GM19351 (cell line): ENCODE data around the gene DCPS.
A peak's percentile ranks its signal among the peaks of the same experiment; 100 is the strongest.
"Not testable (repeated sequence)": the region's sequence is repeated elsewhere in the genome, so short reads cannot be mapped to it uniquely, and the experiment has no call there.

Experiments
- ATAC-seq: cut with Tn5 transposase; IDR thresholded peaks from one replicate; pipeline ENCODE4 v1.9.1; 2021; ENCODE audit warnings: mild to moderate bottlenecking, moderate library complexity; ENCODE audit not compliant: unreplicated experiment

DCPS gene

DNA sequence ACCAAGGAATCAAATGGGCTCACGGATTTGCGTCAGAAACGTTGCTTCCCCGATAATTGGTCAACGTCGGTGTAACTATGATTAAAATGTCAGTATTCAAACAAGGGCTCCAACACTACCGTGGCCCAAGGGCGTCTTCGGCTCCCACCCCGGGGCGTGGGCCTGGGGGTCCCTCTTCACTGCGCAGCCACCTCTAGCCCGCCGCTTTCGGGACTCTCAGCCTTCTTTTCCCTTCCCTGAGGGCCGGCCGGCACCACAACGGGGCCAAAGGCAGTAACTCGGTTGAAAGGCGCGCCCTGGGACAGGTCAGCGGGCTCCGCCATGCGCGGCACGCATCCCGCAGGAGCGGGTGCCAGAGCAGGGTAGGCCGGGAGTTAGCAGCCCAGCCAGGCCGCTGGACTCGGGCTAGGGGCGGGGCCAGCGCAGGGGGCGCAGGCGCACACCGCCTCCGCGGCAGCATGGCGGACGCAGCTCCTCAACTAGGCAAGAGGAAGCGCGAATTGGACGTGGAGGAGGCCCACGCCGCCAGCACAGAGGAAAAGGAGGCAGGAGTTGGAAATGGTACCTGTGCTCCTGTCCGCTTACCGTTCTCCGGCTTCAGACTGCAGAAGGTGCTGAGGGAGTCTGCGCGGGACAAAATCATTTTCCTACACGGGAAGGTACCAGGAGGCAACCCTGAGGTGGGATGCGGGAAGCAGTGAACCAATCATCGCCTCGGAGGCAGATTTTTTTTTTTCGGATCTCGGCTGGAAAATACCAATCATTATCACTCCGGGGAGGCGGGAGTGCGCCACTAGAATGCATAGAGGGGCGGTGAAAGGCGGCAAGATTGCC, at the start of gene DCPS:
TSS of gene DCPS (plus strand) at position 438 of the 834 bp plus-strand sequence. CDS start at position 459, 21 bp downstream.
- ATAC-seq, result peak; percentile 82

GRCh38 chr11:126254819-126255218, 49.0 kb upstream of the DCPS start:
- ATAC-seq, result no peak

DNA sequence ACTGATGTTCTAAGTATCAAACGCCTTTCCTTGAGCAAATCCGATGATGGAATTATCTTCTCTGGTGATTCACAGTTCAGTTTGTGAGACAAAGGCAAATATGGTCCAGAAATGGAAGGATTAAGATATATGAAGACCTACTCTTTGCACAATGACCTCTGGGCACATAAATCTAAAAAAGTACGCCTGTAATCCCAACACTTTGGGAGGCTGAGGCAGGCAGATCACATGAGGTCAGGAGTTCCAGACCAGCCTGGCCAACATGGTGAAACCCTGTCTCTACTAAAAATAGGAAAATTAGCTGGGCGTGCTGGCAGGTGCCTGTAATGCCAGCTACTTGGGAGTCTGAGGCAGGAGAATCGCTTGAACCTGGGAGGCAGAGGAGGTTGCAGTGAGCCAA, 48.4 kb upstream of the DCPS start:
- not testable (repeated sequence) for ATAC-seq

DNA sequence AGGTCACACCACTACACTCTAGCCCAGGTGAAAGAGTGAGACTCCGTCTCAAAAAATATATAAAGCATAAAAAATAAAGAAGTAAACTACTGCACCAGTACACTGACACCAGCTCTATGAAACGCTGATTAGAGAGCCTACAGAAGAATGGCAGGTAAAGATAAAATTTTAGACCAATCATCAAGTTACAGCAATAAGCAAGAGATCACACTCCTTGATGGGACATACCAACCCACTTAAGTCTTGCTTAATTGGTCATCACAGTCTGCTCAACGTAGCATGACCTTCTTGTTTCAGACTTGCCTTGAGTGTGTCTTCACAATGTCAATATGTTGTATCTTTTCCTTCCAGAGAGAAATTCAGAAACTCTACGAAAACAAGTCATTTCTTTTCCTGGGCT, 47.6 kb upstream of the DCPS start:
- no peak for ATAC-seq

- ATAC-seq, result no peak
Observed at GRCh38 chr11:126257144-126257543, 46.7 kb upstream of the DCPS start.

GRCh38 chr11:126257764-126258163, 46.1 kb upstream of the DCPS start:
- ATAC-seq, result no peak

DNA sequence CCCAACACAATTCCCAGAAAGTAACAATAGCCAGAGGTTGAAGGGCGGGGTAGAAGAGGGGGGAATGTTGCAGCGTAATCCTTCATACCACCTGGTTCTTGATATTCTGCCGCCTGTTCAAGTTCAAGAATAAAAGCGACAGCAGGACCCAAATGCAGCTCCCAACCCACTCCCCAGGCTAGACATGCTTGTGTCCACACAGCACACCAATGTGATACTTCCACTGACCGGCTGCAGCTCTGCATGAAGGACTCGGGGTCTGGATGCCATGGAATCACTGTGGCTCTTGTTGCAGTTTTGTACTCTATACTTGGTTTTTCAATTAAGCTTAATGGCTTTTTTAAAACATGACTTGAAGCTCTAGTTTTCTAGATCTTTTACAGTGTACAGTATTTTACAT, 41.6 kb upstream of the DCPS start:
- no peak for ATAC-seq

DNA sequence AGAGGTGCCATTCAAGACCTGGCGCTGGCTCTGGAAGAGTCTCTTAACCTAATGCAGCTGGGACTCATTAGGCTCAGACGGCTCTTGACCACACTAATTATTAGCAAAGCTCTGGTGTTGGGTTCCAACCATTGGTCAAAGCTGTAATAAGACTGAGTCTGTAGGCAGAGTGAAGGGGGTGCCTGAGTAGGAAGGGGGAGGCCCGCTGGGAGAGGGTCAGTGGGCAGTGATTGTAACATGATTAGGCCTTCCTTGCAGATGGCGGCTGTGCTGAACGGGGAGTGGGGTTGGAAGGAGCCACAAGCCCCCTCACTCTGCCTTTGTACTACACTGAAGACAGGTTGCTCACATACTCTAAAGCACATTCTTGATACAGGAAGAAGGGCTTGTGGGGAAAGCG, 40.4 kb upstream of the DCPS start:
- ATAC-seq, result no peak

- no peak for ATAC-seq
Observed at GRCh38 chr11:126265811-126266210, 38.0 kb upstream of the DCPS start.

- no peak for ATAC-seq
Observed at GRCh38 chr11:126267650-126268049, 36.2 kb upstream of the DCPS start.

GRCh38 chr11:126268361-126268707, 35.5 kb upstream of the DCPS start:
- ATAC-seq, result no peak

DNA sequence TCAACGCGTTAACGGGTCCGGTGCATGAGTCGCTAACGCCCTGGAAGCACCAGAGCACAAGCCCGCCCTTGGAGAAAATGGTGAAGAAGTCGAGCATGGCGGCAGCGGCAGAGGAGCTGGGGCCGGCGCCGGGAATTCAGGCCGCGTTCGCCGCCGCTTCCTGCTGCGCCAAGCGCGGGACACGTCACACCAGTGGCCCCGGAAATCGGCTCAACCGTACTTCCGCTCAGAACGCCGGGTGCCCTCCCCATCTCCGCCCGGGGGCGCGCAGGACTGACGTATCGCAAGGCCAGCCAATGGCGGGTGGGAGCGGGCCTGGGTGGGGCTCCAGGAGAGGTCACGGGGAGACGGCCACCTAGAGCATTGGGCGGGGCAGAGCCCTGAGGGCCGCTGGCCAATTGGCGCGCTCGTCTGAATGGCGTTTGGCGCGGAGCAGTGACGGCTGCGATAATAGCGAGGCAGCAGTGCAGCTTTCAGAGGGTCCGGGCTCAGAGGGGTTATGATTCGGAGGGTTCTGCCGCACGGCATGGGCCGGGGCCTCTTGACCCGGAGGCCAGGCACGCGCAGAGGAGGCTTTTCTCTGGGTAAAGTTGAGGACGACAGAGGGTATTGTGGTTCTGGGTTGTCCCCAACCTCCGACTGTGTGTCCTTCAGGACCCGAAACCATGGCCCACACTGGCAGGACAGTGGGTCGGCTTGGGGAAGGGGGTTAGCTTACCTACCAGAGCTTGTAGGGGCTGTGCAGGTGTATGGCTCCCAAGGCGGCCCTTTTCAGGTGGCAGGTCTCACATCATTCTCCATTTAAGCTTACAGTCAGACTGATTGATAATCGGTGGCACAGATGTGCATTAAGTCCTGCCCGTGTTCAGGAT, 34.9 kb upstream of the DCPS start, which contains the start of the genes FOXRED1 and SRPRA:
TSS of gene FOXRED1 (plus strand) at position 447 of the 872 bp plus-strand sequence. CDS start at position 500, 53 bp downstream.
TSS of gene SRPRA (minus strand) at position 188 of the 872 bp plus-strand sequence. CDS start at position 97, 91 bp downstream.
- peak; percentile 98 for ATAC-seq

DNA sequence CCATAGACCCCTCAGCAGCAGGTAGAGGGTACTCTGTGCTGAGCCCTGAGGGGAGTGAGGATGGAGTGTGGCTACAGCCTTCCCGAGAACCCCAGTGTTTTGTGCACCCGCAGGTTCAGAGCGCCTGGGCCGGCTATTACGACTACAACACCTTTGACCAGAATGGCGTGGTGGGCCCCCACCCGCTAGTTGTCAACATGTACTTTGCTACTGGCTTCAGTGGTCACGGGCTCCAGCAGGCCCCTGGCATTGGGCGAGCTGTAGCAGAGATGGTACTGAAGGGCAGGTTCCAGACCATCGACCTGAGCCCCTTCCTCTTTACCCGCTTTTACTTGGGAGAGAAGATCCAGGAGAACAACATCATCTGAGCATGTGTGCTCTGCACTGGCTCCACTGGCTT, 26.5 kb upstream of the DCPS start:
- no peak for ATAC-seq

DNA sequence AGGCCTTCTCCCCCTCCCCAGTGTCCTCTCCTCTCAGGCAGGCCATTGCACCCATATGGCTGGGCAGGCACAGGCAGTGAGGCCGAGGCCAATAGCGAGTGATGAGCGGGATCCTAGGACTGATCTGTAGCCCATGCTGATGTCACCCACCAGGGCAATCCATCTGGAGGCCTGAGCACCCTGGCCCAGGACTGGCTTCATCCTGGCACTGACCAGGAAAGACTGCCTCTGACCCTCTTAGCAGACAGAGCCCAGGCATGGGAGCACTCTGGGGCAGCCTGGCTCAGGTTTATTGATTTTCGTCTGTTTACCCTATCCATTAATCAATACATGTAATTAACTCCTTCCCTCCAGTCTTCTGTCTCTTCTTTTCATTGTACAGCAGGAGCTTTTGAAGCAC, 26.1 kb upstream of the DCPS start:
- no peak for ATAC-seq

GRCh38 chr11:126279191-126279590, 24.7 kb upstream of the DCPS start:
- no peak for ATAC-seq

- ATAC-seq, result no peak
Observed at GRCh38 chr11:126280595-126280994, 23.3 kb upstream of the DCPS start.

- no peak for ATAC-seq
Observed at GRCh38 chr11:126281245-126281644, 22.6 kb upstream of the DCPS start.

GRCh38 chr11:126281666-126282175, 22.1 kb upstream of the DCPS start:
- ATAC-seq, result no peak

- no peak for ATAC-seq
Observed at GRCh38 chr11:126282361-126282735, 21.5 kb upstream of the DCPS start.

DNA sequence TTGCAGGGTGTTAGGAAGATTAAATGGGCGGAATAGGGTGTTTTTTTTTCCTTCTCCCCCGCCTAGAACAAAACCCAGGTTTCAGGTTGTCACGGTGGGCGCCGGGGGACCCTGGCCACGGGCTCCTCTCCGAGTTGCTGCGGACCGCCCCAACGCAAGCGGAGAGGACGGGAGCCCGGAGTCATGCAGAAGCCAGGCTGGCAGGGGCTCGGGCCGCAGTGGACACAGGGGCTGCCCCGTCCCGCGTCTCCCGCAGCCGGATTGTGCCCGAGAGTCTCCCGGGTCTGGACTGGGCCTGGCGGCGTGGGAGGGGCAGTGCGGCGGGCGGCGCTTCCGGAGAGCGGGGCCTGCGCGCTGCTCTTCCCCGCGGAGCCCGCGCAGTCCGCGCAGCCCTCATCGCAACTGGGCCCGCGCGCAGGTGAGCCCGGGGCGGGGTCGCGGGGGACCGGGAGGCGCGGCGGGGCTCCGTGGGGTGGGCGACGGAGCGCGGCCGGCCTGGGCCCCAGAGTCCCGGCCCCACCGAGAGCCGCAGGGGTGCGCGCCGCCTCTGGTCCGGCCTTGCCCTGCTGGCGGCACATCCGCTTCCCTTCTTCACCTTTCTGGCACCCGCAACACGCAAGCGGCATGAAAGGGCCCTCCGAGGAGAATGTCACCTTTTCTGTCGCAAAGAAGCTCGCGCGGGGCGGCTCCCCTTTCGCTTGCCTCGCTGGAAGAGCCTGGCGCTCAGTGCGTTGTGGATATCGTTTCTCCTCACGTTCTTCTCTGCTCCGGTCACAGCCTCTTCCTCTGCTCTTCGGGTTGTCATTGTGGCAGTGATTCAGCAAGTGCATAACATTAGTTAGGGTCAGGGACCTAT, 20.9 kb upstream of the DCPS start, which contains the start of gene TIRAP:
TSS of gene TIRAP (plus strand) at position 358 of the 856 bp plus-strand sequence. CDS start 7,802 bp downstream, outside the sequence.
- ATAC-seq, result peak; percentile 60
